ENCODE data around the gene PPP2R2C.

Gene PPP2R2C

GRCh38 chr4:6494431-6495295 is 22.2 kb upstream of the PPP2R2C start:
- no peak overlapping the region for H3K4me3 ChIP-seq
- H3K27ac ChIP-seq, result no peak overlapping the region
- no peak for DNase-seq (ENCODE audit: low spot score)
- TF ChIP-seq CTCF (IDR thresholded peaks at IDR 0.05), result no peak

- no peak for TF ChIP-seq CTCF (IDR thresholded peaks at IDR 0.05)
- no peak overlapping the region for H3K27ac ChIP-seq
- DNase-seq (ENCODE audit: low spot score), result peak; percentile 45
- H3K4me3 ChIP-seq, result no peak overlapping the region
Observed at GRCh38 chr4:6493658-6494304, 21.4 kb upstream of the PPP2R2C start.

GRCh38 chr4:6492861-6493657 is 20.6 kb upstream of the PPP2R2C start:
- TF ChIP-seq CTCF (IDR thresholded peaks at IDR 0.05), result no peak
- Histone ChIP-seq H3K4me3 (no peak overlapping the region), H3K27ac (no peak overlapping the region)
- no peak for DNase-seq (ENCODE audit: low spot score)

GRCh38 chr4:6492027-6492590 is 19.7 kb upstream of the PPP2R2C start:
- no peak for TF ChIP-seq CTCF (IDR thresholded peaks at IDR 0.05)
- Histone ChIP-seq H3K4me3 (no peak overlapping the region), H3K27ac (no peak overlapping the region)
- DNase-seq (ENCODE audit: low spot score), result peak; percentile 50

GRCh38 chr4:6491235-6491634 is 18.8 kb upstream of the PPP2R2C start:
- DNase-seq (ENCODE audit: low spot score), result no peak
- TF ChIP-seq CTCF (IDR thresholded peaks at IDR 0.05), result no peak
- Histone ChIP-seq H3K4me3 (no peak overlapping the region), H3K27ac (no peak overlapping the region)

GRCh38 chr4:6489927-6490326 is 17.5 kb upstream of the PPP2R2C start:
- Histone ChIP-seq H3K4me3 (no peak overlapping the region), H3K27ac (no peak overlapping the region)
- no peak for DNase-seq (ENCODE audit: low spot score)
- no peak for TF ChIP-seq CTCF (IDR thresholded peaks at IDR 0.05)
